Embryonic facial prominence (tissue), 1 donor: ENCODE results near the gene LRRC10B.
"Not testable (repeated sequence)": the region's sequence is repeated elsewhere in the genome, so short reads cannot be mapped to it uniquely, and the experiment has no call there.

Experiments used
- DNase-seq: peaks from one replicate; pipeline ENCODE4 v3.0.0-alpha.2; 2016; ENCODE audit errors: extremely low spot score

Gene LRRC10B

DNA sequence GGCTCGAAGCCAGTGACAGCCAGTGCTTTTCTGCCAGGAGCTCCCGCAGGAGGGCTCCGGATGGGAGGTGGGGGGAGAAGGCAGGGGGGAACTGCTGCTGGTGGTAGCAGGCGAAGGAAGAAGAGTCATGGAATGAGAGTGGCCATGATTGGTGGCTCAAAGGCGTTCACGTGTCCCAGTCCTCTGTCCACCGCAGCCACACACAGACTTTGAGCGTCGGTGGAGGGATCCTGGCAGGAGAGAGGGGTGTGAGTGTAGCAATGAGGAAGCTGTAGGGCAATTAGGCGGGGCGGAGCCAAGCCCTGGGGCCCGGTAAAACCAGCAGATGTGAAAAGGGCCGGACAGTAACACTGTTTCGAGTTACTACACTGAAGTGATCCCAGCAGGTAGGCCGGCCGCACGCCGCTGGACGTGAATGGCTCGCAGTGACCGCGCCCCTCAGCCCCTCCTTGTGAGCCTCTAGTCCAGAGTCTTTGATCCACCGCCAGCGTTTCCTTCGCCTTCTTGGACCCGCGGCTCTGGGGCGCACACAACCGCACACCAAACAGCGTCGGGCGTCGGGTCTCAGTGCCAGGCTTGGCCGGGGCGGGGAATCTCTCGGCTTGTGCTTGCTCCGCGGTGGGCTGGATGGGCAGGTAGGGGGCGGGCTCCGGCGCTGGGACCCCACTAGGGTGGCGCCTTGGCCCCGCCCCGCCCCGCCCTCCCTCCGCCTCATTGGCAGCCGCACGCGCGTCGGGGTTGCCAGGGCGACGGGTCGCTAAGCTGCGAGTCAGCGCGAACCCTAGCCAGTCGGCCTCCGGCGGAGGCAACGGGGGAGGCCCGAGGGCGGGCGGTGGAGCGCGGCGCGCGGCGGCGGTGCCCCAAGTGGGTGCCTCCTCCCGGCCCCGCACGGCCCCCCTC lies at the start of gene LRRC10B:
Gene LRRC10B, plus strand, starts transcription at position 788 of the 900 bp plus-strand sequence. CDS start 250 bp downstream, outside the sequence.
- no peak for DNase-seq

DNA sequence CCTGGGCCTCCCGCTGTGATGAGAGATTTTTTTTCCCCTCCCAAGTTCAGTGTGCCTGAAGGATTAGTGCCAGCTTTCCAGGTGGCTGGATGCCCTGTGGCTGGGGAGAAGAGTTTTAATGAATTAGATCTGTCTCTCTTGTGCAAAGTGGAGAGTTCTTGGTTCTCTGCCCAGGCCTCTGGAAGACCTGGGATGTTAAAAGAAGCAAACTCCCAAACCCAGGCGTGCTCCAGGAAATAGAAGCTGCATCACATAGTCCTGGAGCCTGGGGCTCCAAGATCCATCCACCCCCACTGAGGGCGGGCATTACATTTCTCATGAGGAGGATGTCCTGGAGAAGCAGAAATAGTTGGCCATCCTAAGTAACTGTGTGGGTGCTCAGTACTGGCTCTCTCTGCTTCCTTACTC lies 48.1 kb upstream of the LRRC10B start:
- DNase-seq = no peak

DNA sequence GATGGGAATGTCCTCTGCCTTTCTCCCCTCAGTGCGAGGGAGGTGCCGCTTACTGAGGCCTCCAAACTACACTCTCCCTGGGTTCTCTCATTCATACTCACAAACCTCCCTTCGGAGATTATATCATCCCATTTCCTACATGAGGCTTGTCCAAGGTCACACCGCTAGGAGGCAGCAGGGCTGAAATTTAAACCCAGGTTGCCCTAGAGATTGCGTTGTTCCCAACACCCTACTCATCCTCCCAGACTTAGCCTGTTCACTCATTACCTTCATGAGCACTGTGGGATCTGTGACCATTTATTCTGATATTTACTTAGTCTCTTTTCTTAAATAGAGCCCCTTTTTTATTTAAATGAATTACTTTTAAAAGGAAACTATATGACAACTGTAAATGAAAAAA lies 47.6 kb upstream of the LRRC10B start:
- DNase-seq = no peak

DNA sequence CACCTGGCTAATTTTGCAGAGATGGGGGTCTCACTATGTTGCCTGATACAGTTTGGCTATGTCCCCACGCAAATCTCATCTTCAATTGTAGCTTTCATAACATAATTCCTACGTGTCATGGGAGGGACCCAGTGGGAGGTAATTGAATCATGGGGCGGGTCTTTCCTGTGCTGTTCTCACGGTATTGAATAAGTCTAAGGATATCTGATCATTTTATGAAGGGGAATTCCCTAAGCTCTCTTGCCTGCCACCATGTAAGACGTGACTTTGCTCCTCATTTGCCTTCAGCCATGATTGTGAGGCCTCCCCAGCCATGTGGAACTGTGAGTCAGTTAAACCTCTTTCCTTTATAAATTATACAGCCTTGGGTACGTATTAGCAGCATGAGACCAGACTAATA lies 40.9 kb upstream of the LRRC10B start:
- DNase-seq = not testable (repeated sequence)

DNA sequence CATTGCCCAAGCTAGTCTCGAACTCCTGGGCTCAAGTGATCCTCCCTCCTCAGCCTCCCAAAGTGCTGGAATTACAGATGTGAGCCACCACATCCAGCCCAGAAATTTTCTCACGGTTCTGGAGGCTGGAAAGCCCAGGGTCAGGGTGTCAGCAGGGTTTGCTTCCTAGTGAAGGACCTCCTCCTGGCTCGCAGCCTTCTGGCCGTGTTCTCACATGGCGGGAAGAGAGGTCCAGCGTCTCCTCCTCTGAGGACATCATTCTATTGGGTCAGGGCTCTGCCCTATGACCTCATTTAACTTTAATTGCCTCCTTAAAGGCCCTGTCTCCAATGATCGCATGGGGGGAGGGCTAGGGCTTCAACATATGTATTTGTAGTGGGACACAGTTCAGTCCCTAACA lies 40.5 kb upstream of the LRRC10B start:
- no peak for DNase-seq

DNA sequence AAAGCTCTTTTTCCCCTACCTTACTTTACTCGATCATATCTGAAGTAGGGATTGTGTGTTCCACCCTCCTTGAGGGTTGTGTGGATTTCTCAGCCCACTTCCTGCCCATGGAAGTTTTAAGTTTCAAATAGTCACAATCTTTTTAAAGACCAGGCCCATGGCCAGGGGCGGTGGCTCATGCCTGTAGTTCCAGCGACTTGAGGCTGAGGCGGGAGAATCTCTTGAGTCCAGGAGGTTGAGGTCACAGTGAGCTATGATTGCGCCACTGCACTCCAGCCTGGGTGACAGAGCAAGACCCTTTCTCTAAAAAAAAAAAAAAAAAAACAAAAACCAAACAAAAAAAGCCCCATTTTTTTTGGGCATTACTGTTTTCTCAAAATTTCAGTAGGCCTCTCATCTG lies 36.3 kb upstream of the LRRC10B start:
- no peak for DNase-seq

DNA sequence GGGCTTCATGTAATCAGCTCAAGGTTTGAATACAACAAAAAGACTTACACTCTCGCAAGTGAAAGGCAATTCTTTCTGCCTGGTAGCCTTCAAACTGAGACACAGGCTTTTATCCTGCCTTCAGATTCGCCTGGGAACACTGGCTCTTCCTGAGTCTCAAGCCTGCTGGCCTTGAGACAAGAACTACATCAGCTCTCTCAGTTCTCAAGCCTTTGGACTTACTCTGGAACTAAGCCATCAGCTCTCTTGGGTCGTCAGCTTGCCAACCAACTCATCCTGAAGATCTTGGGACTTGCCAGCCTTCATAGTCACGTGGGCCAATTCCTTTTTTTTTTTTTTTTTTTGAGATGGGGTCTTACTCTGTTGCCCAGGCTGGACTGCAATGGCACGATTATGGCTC lies 35.7 kb upstream of the LRRC10B start:
- DNase-seq = no peak

DNA sequence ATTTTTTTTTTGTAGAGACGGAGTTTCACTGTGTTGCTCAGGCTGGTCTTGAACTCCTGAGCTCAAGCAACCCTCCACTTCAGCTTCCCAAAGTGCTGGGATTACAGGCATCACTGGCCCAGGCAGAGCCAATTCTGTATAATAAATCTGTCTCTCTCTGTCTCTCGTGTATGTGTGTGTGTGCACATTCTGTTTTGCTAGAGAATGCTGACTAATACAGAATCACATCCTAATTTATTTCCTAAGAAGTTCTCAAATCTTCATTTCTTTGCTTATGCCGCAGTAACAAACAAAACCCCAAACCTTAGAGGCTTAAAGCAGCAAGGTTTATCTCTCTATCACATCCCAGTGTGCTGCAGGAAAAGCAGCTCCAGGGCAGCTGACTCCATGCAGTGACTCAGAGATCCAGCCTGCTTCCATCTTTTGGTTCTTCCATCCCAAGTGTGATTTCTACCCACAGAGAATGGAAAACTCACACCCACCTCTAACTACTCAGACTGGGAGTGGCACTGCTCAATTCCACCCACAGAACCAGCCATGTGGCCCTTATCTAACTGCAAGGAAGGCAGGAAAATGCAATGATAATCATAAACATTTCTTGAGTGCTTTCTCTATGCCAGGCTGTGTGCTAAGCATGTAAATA lies 35.1 kb upstream of the LRRC10B start:
- no peak for DNase-seq

DNA sequence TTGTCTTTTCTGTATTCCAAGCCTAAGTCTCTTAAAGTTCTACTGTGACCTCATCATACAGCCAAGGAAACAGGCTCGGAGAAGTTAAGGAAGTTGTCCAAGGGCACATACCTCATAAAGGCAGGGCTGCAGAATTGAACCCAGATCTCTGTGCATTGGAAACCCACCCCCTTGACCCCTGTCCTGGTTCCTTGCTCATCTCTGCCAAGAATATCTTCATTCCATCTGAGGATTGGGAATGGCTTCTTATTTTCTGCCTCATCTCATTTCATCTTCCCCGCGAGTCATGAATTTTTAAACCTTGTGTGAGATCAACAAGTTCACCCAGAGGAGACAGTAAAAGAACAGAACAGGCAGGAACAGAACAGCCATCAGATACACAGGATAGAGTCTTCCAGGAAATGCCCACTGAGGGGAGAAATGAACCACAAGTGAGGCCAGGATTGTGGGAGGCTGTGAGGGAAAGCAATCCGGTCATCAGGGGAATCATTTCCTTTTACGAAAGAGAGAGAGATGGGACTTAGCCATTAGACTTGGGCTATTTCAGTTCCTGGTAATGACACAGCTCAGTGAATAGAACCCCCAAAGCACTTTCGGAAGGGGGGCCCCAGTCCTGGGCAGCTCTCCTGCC lies 34.4 kb upstream of the LRRC10B start:
- DNase-seq = no peak

DNA sequence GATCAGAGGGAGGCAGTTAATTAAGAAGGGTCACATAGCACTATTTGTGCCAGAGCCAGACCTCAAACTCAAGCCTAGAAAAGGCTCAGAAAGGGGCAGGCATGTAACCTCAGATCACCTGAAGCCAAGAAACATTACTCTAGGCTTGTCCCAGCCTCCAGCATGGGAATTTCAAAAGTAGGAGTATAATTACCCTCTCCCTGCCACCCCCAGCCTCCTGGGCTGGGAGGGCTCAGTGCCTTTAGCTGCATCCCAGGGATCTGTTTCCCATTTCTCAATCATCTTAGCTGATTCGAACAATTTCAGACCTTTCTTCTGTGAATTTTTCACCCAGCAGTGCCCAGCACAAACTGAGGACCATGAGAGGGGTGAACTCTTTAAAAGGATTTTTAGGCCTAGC lies 33.1 kb upstream of the LRRC10B start:
- no peak for DNase-seq

DNA sequence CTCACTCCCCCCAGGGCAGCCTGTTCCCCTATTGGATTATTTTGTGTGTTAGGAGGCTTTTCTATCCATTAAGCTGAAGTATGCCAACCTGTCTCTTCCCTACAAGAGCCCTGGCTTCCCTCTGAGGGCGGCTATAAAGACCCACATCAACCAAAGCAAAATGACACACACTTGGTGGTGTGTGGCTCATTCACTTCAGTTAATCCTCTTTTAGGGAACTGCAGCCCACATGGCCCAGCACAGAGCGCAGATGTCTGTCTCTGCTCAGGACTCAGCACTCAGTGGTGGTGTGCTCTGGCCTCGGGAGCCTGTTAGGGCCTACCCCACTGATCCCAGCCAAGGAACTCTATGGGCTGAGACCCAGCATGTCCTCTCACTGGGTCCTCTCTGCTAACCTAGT lies 32.2 kb upstream of the LRRC10B start:
- no peak for DNase-seq

DNA sequence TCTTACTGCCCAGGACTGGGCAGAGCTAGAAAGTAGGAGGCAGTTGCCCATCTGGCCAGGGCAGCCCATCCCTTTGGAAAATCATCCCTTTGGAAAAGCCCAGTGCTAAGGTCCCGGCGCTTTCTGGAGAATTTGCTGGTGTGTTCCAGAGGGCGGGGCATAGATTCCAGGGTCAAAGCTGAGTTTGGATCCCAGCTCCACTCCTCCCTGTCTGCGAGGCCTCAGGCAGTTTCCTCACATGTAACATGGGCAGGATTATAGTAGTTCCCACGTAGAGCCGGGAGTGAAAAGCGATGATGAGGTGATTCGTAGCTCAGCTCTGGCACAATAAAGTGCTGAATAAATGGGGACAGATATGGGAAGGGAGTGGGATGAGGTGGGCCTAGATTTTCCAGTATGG lies 31.4 kb upstream of the LRRC10B start:
- DNase-seq = no peak

DNA sequence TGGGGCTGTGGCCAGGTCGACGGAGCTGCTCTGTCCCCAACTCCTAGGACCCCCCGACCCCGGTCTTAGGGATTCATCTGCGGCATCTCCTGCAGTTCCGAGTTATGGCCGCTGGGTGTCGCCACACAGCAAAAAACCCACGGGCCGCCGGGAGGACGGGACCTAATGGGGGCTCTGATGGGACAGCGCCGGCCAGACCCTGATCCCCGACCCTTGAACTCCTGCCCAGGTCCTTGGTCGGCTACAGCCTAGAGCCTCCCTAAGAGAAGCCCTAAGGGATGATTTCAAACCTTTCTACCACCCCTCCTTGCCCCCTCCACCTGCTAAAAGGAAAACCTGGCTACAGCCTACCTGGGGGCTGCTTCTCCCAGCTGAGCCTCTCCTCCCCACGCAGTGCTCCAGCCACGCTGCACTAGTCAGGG lies 30.8 kb upstream of the LRRC10B start:
- no peak for DNase-seq

DNA sequence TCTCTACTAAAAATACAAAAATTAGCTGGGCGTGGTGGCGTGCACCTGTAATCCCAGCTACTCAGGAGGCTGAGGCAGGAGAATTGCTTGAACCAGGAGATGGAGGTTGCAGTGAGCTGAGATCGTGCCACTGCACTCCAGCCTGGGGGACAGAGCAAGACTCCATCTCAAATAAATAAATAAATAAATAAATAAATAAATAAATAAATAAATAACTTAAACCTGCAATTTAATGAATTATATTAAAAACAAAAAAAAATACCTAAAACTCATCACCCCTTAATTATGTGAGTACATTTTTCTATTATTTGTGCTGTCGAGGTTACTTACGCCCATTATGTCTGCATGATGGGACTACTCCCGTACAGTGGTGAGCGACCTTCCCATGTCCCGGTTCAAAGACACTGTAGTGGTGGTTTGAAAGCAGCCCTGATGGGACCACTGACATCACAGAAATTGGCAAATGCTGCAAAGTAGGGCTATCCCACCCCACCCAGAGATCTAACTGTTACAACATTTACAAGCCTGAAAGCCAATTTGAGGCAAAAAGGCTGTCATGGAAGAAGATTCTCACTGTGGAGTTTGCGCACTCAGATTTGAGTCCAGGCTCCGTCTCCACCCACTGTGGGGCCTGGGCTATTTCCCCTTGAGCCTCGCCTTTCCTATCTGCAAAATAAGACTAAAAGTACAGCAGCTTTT lies 29.0 kb upstream of the LRRC10B start:
- DNase-seq = not testable (repeated sequence)

DNA sequence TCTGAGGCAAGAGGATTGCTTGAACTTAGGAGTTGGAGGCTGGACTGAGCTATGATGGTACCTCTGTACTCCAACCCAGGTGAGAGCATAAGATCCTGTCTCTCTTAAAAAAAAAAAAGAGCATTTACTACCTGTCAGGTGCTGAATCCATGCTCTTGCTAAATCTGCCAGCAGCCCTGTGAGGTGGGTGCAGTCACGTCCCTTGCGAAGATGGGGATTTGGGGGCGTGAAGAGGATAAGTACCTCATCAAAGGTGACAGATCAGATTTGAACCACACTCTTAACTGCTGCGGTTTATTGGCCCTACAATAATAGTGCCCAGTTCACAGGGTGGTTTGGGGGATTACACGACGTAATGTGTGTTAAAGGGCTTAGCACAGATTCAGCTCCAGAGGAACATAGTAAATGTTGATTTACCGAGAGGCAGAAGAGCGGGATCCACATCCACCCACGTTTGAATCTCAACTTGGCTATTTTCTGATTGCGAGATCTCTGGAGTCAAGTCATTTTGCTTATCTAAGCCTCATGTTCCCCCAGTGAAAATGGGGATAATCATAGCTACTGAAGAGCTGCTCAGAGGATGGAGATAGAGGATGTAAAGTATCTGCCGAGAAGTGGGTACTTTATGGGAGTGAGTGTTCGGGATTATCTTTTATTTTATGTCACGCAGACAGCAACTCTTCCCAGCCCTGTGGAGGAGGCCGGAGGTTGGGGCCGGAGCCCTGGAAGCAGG lies 28.1 kb upstream of the LRRC10B start:
- no peak for DNase-seq

DNA sequence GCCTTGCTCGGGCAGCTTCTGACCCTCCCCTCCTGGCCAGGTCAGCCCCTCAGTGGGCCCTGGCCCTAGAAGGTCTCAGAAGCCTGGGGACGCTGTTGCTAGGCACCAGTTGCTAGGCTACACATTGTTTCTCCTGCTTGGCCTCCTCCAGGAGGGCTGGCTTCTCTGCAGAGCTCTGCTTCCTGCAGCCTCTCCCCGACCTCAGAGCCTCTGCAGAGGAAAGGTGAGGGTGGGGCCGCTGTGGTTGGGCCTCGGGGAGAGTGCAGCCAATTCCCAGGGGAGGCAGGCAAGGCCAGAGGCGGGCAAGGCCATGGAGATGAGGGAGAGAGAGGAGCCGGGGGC lies 27.6 kb upstream of the LRRC10B start:
- DNase-seq = no peak

DNA sequence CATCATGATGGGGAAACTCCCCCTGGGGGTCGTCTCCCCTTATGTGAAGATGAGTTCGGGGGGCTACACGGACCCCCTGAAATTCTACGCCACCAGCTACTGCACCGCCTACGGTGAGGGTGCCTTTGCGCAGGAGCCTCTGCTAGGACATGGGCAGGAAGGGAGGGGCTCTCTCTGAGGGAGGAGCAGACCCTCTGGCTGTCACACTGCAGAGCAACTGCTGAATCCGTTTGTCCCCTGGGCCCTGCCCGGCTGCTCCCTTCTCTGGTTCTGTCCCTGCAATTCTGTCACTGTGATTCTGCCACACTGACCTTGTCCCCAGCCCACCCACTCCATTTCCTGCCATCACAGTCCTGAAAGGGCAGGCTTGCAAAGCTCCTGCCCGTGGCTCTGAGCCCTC lies 26.7 kb upstream of the LRRC10B start:
- DNase-seq = no peak

DNA sequence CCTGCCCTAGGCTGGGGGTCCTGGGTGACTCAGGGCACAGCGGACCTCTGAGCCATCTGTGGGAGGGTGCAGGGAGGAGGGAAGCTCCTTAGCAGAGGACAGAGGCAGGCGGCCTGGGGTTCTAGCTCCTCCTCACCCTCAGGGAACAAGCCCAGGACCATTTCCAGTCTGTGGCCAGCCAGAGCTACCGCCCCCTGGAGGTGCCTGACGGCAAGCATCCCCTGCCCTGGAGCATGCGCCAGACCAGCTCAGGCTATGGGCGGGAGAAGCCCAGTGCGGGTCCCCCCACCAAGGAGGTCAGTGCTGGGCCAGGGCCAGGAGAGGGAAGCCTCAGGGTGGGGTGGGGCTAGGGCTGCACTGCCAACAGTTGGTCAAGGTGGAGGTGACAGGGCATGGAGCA lies 26.0 kb upstream of the LRRC10B start:
- DNase-seq = no peak

DNA sequence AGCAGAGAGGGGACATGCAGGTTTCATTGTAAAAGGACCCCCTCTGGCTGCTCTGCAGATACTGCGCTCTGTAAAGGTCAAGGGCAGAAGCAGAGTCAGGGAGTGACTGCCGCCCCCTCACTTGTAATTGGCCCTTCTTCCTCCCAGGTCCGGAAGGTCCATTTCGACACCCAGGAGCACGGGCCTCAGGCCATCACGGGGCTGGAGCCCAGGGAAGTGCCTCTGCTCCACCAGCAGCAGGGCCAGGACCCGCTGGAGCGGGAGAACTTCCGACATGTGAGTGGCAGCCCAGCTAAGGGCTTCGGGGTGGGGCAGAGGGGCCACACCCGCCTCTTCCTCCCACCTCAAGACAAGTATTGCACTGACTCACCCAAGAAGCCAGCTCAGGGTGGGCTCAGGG lies 24.0 kb upstream of the LRRC10B start:
- DNase-seq = no peak

DNA sequence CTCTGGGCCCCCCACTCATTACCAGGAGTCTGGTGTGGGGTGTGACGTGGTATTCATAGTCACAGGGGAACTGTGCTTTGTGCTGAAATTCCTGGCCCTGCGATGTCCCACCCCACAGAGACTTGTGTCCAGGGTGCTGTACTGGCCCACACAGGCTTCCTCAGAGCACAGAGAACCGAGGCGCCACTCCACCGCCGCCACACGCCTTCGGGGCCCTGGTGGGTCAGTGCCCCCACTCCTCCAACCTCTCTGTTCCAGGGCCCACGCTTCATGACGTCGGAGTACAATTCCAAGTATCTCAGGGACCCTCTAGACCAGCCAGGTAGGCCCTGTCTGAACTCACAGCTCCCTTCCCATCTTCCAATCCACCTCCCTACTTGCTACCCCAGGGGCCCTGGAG lies 23.5 kb upstream of the LRRC10B start:
- no peak for DNase-seq

DNA sequence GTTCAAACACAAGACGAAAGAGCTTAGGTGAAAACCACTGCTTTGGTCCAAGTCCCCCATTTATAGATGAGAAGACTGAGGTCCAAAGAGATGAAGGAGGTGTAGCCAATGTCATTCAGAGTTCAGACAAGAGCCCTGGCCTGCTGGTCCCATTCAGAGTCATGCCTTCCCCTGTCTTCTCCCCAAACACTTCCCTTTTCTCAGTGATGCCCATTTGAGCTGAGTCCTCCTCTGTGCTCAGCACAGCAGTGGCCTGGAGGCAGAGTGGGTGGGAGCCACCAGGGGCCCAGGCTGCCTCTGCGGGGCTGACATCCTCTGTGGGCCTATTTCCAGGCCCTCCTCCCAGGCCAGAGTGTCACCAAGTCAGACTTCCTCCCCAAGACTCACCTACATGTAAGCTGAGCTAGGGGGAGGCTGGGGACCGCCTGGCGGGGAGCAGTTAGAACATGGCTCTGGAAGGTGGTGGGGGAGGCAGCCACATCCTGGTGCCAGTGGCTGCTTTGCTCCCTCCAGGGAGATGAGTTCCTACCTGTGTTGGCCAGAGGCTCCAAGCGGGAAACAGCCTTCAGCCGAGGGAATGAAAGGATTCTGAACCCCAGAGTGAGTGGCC lies 22.4 kb upstream of the LRRC10B start:
- no peak for DNase-seq
